WI38 (cell line): ENCODE measurements around the gene FAM32A.

Experiments used
- H3K4me3 ChIP-seq: 2 replicates; pipeline ENCODE4 v1.5.1; 2011; ENCODE audit warnings: low read depth, mild to moderate bottlenecking, control low read depth, low read length
- CTCF ChIP-seq: IDR thresholded peaks from 2 replicates; pipeline ENCODE4 v1.5.1; 2012; ENCODE audit warnings: low read depth, mild to moderate bottlenecking, control low read depth, low read length

The FAM32A gene

GRCh38 chr19:16207063-16207462, 21.9 kb downstream of the FAM32A start:
- no peak for TF ChIP-seq CTCF
- no peak overlapping the region for H3K4me3 ChIP-seq

DNA sequence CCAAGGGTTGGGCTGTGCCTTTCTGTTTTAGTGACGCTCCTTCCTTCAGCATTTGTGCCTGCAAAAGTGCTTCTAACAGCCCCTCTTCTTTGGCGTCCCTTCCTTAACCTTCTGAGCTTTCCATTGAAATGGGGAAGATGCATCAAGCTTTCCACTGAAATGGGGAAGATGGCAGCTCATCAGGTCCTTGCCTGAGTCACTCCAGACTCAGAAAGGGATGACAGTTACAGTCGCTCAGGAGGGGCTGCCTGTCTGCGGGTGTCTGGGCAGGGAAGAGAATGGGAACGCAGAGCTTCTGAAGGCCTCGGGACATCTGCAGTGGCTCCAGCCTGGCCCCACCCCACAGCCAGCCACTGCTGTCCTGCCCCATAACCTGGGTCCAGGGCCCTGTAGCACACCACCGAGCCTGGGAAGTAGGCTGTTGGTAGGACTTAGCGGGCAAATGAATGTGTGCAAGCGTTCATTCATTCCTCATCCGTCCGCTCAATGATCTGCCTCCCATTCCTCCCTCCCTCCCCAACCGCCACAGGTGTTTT, 22.3 kb downstream of the FAM32A start:
- H3K4me3 ChIP-seq, result no peak overlapping the region
- TF ChIP-seq CTCF, result no peak

DNA sequence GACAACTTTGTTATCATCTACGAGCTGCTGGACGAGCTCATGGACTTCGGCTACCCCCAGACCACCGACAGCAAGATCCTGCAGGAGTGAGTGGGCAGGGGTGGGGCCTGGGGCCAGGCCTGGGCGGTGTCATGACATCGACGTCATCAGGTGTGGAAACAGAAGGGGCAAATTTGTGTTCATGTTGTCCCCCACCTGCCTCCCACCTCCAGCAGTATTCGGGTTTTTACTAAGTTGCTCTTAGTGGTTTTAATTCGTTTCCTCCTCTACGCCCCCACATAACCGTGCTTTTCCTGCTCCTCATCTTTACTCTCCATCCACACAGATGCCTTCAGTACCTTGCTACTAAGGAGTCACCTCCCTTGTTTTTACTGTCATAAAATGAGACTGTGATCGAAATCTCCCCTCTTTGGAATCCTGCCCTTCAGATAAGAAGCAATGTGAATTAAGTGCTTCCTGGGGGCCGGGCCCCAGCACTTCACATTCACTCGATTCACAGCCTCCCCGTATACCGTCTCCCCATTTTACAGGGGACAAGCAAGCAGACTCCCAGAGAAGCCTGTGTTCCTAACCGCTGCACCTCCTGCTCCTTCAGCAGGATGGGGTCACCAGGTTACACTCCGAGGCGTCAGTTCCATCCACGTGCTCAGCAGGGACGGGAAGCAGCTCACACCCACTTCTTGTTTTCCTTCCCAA, 23.0 kb downstream of the FAM32A start:
- no peak for TF ChIP-seq CTCF
- H3K4me3 ChIP-seq, result no peak overlapping the region

GRCh38 chr19:16208847-16209665, 23.8 kb downstream of the FAM32A start:
- H3K4me3 ChIP-seq, result no peak overlapping the region

DNA sequence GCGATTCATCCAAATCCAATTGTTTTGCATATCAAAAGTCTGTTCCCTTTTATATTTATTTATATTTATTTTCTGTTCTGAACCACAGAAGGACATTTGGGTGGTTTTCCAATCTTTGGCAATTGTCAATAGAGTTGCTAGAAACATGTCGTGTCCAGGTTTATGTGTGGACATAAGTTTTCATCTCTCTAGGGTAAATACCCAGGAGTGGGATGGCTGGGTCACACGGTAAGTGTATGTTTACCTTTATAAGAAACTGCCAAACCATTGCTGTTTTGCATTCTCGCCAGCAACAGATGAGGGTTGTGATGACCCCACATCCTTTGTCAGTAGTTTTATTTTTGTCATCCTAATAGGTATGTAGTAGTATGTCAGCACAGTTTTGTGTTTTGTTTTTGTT, 25.0 kb downstream of the FAM32A start:
- TF ChIP-seq CTCF, result no peak

More at GRCh38 chr19:16208847-16209665, 23.8 kb downstream of the FAM32A start:
- TF ChIP-seq CTCF, result no peak

DNA sequence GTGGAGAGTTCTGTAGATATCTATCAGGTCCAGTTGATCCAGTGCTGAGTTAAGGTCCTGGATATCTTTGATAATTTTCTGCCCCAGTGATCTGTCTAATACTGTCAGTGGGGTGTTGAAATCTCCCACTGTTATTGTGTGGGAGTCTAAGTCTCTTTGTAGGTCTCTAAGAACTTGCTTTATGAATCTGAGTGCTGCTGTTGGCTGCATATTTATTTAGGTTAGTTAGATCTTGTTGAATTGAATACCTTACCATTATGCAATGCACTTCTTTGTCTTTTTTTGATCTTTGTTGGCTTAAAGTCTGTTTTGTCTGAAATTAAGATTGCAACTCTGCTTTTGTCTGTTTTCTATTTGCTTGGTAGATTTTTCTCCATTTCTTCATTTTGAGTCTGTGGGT, 27.9 kb downstream of the FAM32A start:
- no peak overlapping the region for H3K4me3 ChIP-seq
- TF ChIP-seq CTCF, result no peak

More for the DNA sequence above, 25.0 kb downstream of the FAM32A start:
- H3K4me3 ChIP-seq, result no peak overlapping the region
